Fibroblast of pulmonary artery (primary cell): Measurements from ENCODE around the gene PBRM1.

ENCODE experiments used
- DNase-seq: peaks from one replicate; pipeline ENCODE4 v3.0.0-alpha.2; 2010; ENCODE audit warnings: low read depth
- H3K4me3 ChIP-seq: replicated peaks from 2 replicates; pipeline ENCODE4 v1.5.1; 2011; ENCODE audit warnings: low read depth, mild to moderate bottlenecking, control low read depth, low read length, moderate library complexity
- CTCF ChIP-seq: IDR thresholded peaks from 2 replicates; pipeline ENCODE4 v1.5.1; 2011; ENCODE audit warnings: mild to moderate bottlenecking, control low read depth, low read length, inconsistent platforms; ENCODE audit errors: missing control alignments

PBRM1 gene

GRCh38 chr3:52532838-52533622 lies 152.7 kb downstream of the PBRM1 start:
- peak overlapping the region; percentile 73 for H3K4me3 ChIP-seq
- DNase-seq: peak; percentile 12
- no peak for TF ChIP-seq CTCF

- DNase-seq: peak; percentile 76
- H3K4me3 ChIP-seq: peak overlapping the region; percentile 73
- no peak for TF ChIP-seq CTCF
Measured at GRCh38 chr3:52532517-52532837, 153.2 kb downstream of the PBRM1 start.

GRCh38 chr3:52531860-52532516 lies 153.7 kb downstream of the PBRM1 start:
- DNase-seq: no peak
- H3K4me3 ChIP-seq: peak overlapping the region; percentile 73
- no peak for TF ChIP-seq CTCF

GRCh38 chr3:52530918-52531826 lies 154.5 kb downstream of the PBRM1 start:
- TF ChIP-seq CTCF: no peak
- H3K4me3 ChIP-seq: no peak overlapping the region
- DNase-seq: no peak

- TF ChIP-seq CTCF: no peak
- DNase-seq: peak; percentile 87
- no peak overlapping the region for H3K4me3 ChIP-seq
Measured at GRCh38 chr3:52529376-52530333, 156.1 kb downstream of the PBRM1 start.

- no peak for TF ChIP-seq CTCF
- no peak for DNase-seq
- H3K4me3 ChIP-seq: no peak overlapping the region
Measured at GRCh38 chr3:52528586-52529375, 156.9 kb downstream of the PBRM1 start.
